Fibroblast of lung (primary cell): ENCODE measurements around the gene KLHL33. TPM values are rescaled to one million over a fixed set of nuclear protein-coding genes. Genes with fewer than 3 reads are reported as not detected.
A peak's percentile ranks its signal among the peaks of the same experiment; 100 is the strongest.

Source experiments
- DNase-seq, 2 donors: peaks; one replicate each; pipeline versions ENCODE4 v3.0.0 to v3.0.0-alpha.2; 2010; ENCODE audit warnings: low read depth in 2 of 2
- H2AFZ ChIP-seq: 2 replicates; pipeline ENCODE4 v1.5.1; 2012; ENCODE audit warnings: low read length, control low read depth, inconsistent platforms
- H3K27ac ChIP-seq: 2 replicates; pipeline ENCODE4 v1.5.1; 2011; ENCODE audit warnings: low read length, control low read depth; ENCODE audit not compliant: insufficient read depth
- H3K27me3 ChIP-seq: 2 replicates; pipeline ENCODE4 v1.5.1; 2011; ENCODE audit warnings: mild to moderate bottlenecking, low read length; ENCODE audit not compliant: control insufficient read depth, insufficient read depth
- H3K36me3 ChIP-seq: 2 replicates; pipeline ENCODE4 v1.5.1; 2011; ENCODE audit warnings: low read length; ENCODE audit not compliant: control insufficient read depth, insufficient read depth
- H3K4me1 ChIP-seq: 2 replicates; pipeline ENCODE4 v1.5.1; 2011; ENCODE audit warnings: low read length; ENCODE audit not compliant: control insufficient read depth, insufficient read depth; ENCODE audit errors: extremely low read depth
- H3K4me2 ChIP-seq: 2 replicates; pipeline ENCODE4 v1.5.1; 2011; ENCODE audit warnings: low read length, control low read depth; ENCODE audit not compliant: insufficient read depth; ENCODE audit errors: extremely low read depth
- H3K4me3 ChIP-seq, 4 experiments: fragments of 200-600 bp in 1 of 4; sonication (generic) in 1 of 4; replicated peaks in 1 of 4; 2 replicates each; pipeline ENCODE4 v1.5.1; 2011 to 2016; ENCODE audit warnings: low read length in 4 of 4, low read depth in 3 of 4, mild to moderate bottlenecking in 3 of 4, control low read depth in 2 of 4, inconsistent platforms in 1 of 4, mixed read lengths in 1 of 4; ENCODE audit not compliant: insufficient read depth in 1 of 4; ENCODE audit errors: control extremely low read depth in 1 of 4
- H3K79me2 ChIP-seq: 2 replicates; pipeline ENCODE4 v1.5.1; 2012; ENCODE audit warnings: mild to moderate bottlenecking, low read length, inconsistent platforms; ENCODE audit not compliant: control insufficient read depth, insufficient read depth
- H3K9ac ChIP-seq: 2 replicates; pipeline ENCODE4 v1.5.1; 2011; ENCODE audit warnings: mild to moderate bottlenecking, low read length, control low read depth; ENCODE audit not compliant: insufficient read depth
- H3K9me3 ChIP-seq: 2 replicates; pipeline ENCODE4 v1.5.1; 2012; ENCODE audit warnings: low read depth, low read length; ENCODE audit not compliant: control insufficient read depth, insufficient read depth
- H4K20me1 ChIP-seq: 2 replicates; pipeline ENCODE4 v1.5.1; 2011; ENCODE audit warnings: low read length; ENCODE audit not compliant: control insufficient read depth, insufficient read depth; ENCODE audit errors: extremely low read depth
- EZH2 ChIP-seq: IDR thresholded peaks from 2 replicates; pipeline ENCODE4 v1.5.1; 2012; ENCODE audit warnings: low read length, control low read depth, mild to moderate bottlenecking; ENCODE audit errors: missing control alignments
- polyA plus RNA-seq, 2 donors: library from polyadenylated mRNA; depleted of rRNA in 1 of 2; stranded (reverse) in 1 of 2; unstranded in 1 of 2; fragments of >200 nt; gene quantifications; 2 replicates each; pipeline ENCODE4 v1.2.1, GENCODE V29; 2011 to 2012; ENCODE audit warnings: missing spikeins in 1 of 2
- total RNA-seq: library from RNA; depleted of rRNA; stranded (reverse); fragments of >200 nt; gene quantifications from 2 replicates; pipeline ENCODE4 v1.2.1, GENCODE V29; 2014
- TF ChIP-seq, protein P1 (sequence below), 2 donors: IDR thresholded peaks in 1 of 2; conservative IDR thresholded peaks in 1 of 2; 1 replicate in 1 of 2; 2 replicates in 1 of 2; pipeline ENCODE4 v1.5.1; 2011 to 2012; ENCODE audit warnings: low read length in 2 of 2, control low read depth in 1 of 2, inconsistent platforms in 1 of 2, low read depth in 1 of 2, mild to moderate bottlenecking in 1 of 2

The KLHL33 gene
- total and polyA plus RNA-seq, 2 donors (not counting 1 experiment from before 2014, with no cell fraction given) = 0.17 to 1.5 TPM

DNA sequence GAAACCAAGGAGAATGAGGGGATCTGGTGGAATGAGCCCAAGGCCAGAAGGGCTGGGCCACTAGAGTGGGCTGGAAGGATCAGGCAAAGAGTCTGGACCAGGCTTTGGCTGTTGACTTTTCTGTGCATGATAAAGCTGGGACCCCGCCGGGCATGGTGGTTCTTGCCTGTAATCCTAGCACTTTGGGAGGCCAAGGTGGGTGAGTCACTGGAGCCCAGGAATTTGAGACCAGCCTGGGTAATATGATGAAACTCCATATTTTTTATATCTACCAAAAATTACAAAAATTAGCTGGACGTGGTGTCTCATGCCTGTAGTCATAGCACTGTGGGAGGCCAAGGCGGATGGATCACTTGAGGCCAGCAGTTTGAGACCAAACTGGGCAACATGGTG, 393 bp upstream of the KLHL33 start:
- Histone ChIP-seq H3K4me2 (no peak overlapping the region), H3K36me3 (no peaks in the 10 kb centered on the region), H3K9me3 (no peaks in the 10 kb centered on the region), H3K9ac (no peak overlapping the region), H3K27me3 (no peaks in the 10 kb centered on the region), H4K20me1 (no peaks in the 10 kb centered on the region), H2AFZ (no peak overlapping the region), H3K4me1 (peaks cover 3% of the 10 kb centered on the region), H3K27ac (no peak overlapping the region), H3K4me3 (no peak overlapping the region), H3K79me2 (no peaks in the 10 kb centered on the region)
- no peak for TF ChIP-seq EZH2
- TF ChIP-seq, protein P1, sequence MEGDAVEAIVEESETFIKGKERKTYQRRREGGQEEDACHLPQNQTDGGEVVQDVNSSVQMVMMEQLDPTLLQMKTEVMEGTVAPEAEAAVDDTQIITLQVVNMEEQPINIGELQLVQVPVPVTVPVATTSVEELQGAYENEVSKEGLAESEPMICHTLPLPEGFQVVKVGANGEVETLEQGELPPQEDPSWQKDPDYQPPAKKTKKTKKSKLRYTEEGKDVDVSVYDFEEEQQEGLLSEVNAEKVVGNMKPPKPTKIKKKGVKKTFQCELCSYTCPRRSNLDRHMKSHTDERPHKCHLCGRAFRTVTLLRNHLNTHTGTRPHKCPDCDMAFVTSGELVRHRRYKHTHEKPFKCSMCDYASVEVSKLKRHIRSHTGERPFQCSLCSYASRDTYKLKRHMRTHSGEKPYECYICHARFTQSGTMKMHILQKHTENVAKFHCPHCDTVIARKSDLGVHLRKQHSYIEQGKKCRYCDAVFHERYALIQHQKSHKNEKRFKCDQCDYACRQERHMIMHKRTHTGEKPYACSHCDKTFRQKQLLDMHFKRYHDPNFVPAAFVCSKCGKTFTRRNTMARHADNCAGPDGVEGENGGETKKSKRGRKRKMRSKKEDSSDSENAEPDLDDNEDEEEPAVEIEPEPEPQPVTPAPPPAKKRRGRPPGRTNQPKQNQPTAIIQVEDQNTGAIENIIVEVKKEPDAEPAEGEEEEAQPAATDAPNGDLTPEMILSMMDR (conservative IDR thresholded peaks at IDR 0.05 in 1 of 2, IDR thresholded peaks at IDR 0.05 in 1 of 2; ENCODE audit: low read depth in 1 of 2, low read length in 2 of 2) = no peak
- peak; percentile 55 to 58 for DNase-seq

GRCh38 chr14:20434701-20435581, 1.0 kb downstream of the KLHL33 start:
- no peaks in the 10 kb centered on the region for H3K79me2 ChIP-seq
- H4K20me1 ChIP-seq = no peaks in the 10 kb centered on the region
- H3K36me3 ChIP-seq = no peaks in the 10 kb centered on the region
- peak overlapping the region; percentile 42 for H3K4me2 ChIP-seq
- no peak overlapping the region for H3K27ac ChIP-seq
- H3K9ac ChIP-seq = no peak overlapping the region
- TF ChIP-seq EZH2 = no peak
- TF ChIP-seq, protein P1 (conservative IDR thresholded peaks at IDR 0.05 in 1 of 2, IDR thresholded peaks at IDR 0.05 in 1 of 2; ENCODE audit: low read depth in 1 of 2, low read length in 2 of 2) = no peak
- peak overlapping the region; percentile 75 for H2AFZ ChIP-seq
- H3K9me3 ChIP-seq = no peaks in the 10 kb centered on the region
- DNase-seq = peak in 1 of 2 donors; percentile 6
- H3K4me3 ChIP-seq = peak overlapping the region in 2 of 4 experiments; percentile 8 to 22
- H3K27me3 ChIP-seq = no peaks in the 10 kb centered on the region
- H3K4me1 ChIP-seq = peaks cover 3% of the 10 kb centered on the region

- no peaks in the 10 kb centered on the region for H3K9me3 ChIP-seq
- no peak overlapping the region for H3K4me2 ChIP-seq
- H3K79me2 ChIP-seq = no peaks in the 10 kb centered on the region
- no peak overlapping the region for H3K4me3 ChIP-seq
- no peak for TF ChIP-seq EZH2
- TF ChIP-seq, protein P1 (conservative IDR thresholded peaks at IDR 0.05 in 1 of 2, IDR thresholded peaks at IDR 0.05 in 1 of 2; ENCODE audit: low read depth in 1 of 2, low read length in 2 of 2) = no peak
- no peak overlapping the region for H2AFZ ChIP-seq
- peaks cover 3% of the 10 kb centered on the region for H3K4me1 ChIP-seq
- H3K27me3 ChIP-seq = no peaks in the 10 kb centered on the region
- H3K36me3 ChIP-seq = no peaks in the 10 kb centered on the region
- no peak overlapping the region for H3K9ac ChIP-seq
- H4K20me1 ChIP-seq = no peaks in the 10 kb centered on the region
- no peak for DNase-seq
- no peak overlapping the region for H3K27ac ChIP-seq
Observed at GRCh38 chr14:20429801-20430669, 5.9 kb downstream of the KLHL33 start.
